Mesendoderm (in vitro differentiated cells): Measurements from ENCODE around the gene DENND4A.
"Not testable (repeated sequence)": the region's sequence is repeated elsewhere in the genome, so short reads cannot be mapped to it uniquely, and the experiment has no call there.

Experiments used
- DNase-seq: peaks from one replicate; pipeline ENCODE4 v3.0.0; 2013
- H2AK5ac ChIP-seq: 2 replicates; pipeline ENCODE4 v1.6.1; 2013; ENCODE audit warnings: low read length, inconsistent platforms
- H2BK120ac ChIP-seq: 2 replicates; pipeline ENCODE4 v1.6.1; 2013; ENCODE audit warnings: low read depth, mild to moderate bottlenecking, low read length, moderate library complexity, mixed read lengths
- H2BK15ac ChIP-seq: replicated peaks from 2 replicates; pipeline ENCODE4 v1.6.1; 2013; ENCODE audit warnings: low read depth, mild to moderate bottlenecking, moderate library complexity
- H2BK5ac ChIP-seq: 2 replicates; pipeline ENCODE4 v1.6.1; 2013; ENCODE audit warnings: low read length, inconsistent platforms
- H3K18ac ChIP-seq: 2 replicates; pipeline ENCODE4 v1.6.1; 2013; ENCODE audit warnings: mild to moderate bottlenecking, low read length, mixed read lengths
- H3K23ac ChIP-seq: one replicate; pipeline ENCODE4 v1.6.1; 2013; ENCODE audit warnings: low read length
- H3K27ac ChIP-seq: 2 replicates; pipeline ENCODE4 v1.5.1; 2013; ENCODE audit warnings: low read depth, mild to moderate bottlenecking, inconsistent platforms, low read length, moderate library complexity
- H3K27me3 ChIP-seq: 2 replicates; pipeline ENCODE4 v1.6.1; 2013; ENCODE audit warnings: low read length, control low read depth, mild to moderate bottlenecking, inconsistent platforms; ENCODE audit not compliant: insufficient read depth, poor library complexity
- H3K36me3 ChIP-seq: 2 replicates; pipeline ENCODE4 v1.6.1; 2013; ENCODE audit warnings: low read length, inconsistent platforms; ENCODE audit not compliant: control insufficient read depth, insufficient read depth
- H3K4ac ChIP-seq: one replicate; pipeline ENCODE4 v1.6.1; 2013; ENCODE audit warnings: low read depth, mild to moderate bottlenecking, low read length, moderate library complexity
- H3K4me1 ChIP-seq: 2 replicates; pipeline ENCODE4 v1.6.1; 2013; ENCODE audit warnings: low read depth, low read length, inconsistent platforms; ENCODE audit not compliant: control insufficient read depth
- H3K4me2 ChIP-seq: 2 replicates; pipeline ENCODE4 v1.6.1; 2013; ENCODE audit warnings: low read length
- H3K4me3 ChIP-seq: 2 replicates; pipeline ENCODE4 v1.5.1; 2013; ENCODE audit warnings: mild to moderate bottlenecking, low read length
- H3K56ac ChIP-seq: one replicate; pipeline ENCODE4 v1.6.1; 2013; ENCODE audit warnings: low read length
- H3K79me1 ChIP-seq: 2 replicates; pipeline ENCODE4 v1.6.1; 2013; ENCODE audit warnings: low read length, inconsistent platforms
- H3K79me2 ChIP-seq: 2 replicates; pipeline ENCODE4 v1.6.1; 2013; ENCODE audit warnings: mild to moderate bottlenecking, low read length; ENCODE audit not compliant: control insufficient read depth, insufficient read depth
- H3K9ac ChIP-seq: 2 replicates; pipeline ENCODE4 v1.6.1; 2013; ENCODE audit warnings: low read length, inconsistent platforms
- H4K5ac ChIP-seq: one replicate; pipeline ENCODE4 v1.6.1; 2013; ENCODE audit warnings: low read length
- H4K8ac ChIP-seq: one replicate; pipeline ENCODE4 v1.6.1; 2013; ENCODE audit warnings: low read depth, mild to moderate bottlenecking, control low read depth, low read length, moderate library complexity
- WGBS: extraction: QIAGEN DNeasy Blood & Tissue Kit; methylation state at CpG from one replicate; pipeline ENCODE4 v1.1.7; 2013; ENCODE audit warnings: low lambda C conversion rate, missing lambda C conversion rate; ENCODE audit not compliant: insufficient coverage; ENCODE audit errors: extremely low coverage; 5-methylcytosine and 5-hydroxymethylcytosine counted together

Gene DENND4A

DNA sequence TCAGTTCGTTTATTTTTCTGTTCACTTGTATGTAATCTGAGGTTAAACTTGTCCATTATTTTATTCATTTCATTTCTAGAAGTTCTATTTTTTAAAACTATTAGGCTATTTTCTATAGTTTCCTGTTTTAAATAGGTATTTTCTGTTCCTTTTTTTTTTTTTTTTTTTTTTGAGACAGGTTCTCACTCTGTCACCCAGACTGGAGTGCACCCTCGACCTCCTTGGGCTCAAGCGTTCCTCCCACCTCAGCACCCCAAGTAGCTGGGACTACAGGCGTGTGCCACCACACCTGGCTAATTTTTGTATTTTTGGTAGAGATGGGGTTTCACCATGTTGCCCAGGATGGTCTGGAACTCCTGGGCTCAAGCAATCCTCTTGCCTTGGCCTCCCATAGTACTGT, 22.2 kb upstream of the DENND4A start:
- not testable (repeated sequence) for H3K4me3 ChIP-seq, H3K56ac ChIP-seq, H3K4me2 ChIP-seq, H2AK5ac ChIP-seq, H4K5ac ChIP-seq, H3K36me3 ChIP-seq, H3K23ac ChIP-seq, H3K79me1 ChIP-seq, H2BK120ac ChIP-seq, H3K9ac ChIP-seq, H3K4me1 ChIP-seq, H3K18ac ChIP-seq, H3K79me2 ChIP-seq, H2BK15ac ChIP-seq, H2BK5ac ChIP-seq, H4K8ac ChIP-seq, H3K4ac ChIP-seq, H3K27ac ChIP-seq, H3K27me3 ChIP-seq, DNase-seq
- WGBS, result no CpG with 5 or more reads among the region's 4 CpGs

DNA sequence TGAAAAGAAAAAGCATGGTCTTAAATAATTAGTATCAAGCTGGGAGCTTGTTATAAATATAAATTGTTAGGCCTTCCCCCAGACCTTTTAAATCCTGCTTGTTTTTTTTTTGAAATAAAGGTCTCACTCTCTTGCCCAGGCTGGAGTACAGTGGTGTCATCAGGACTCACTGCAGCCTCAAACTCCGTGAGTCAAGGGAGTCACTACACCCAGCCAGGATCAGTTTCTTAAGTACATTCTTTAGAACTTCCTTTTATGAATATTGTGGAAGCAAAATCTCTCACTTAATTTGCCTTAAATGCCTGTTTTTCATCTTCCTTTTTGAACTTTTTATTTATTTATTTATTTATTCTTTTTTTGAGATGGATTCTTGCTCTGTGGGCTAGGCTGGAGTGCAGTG, 20.8 kb upstream of the DENND4A start:
- no peak overlapping the region for H4K5ac ChIP-seq
- H3K23ac ChIP-seq, result no peak overlapping the region
- H2BK15ac ChIP-seq, result no peak overlapping the region
- no peak overlapping the region for H3K18ac ChIP-seq
- no peak for DNase-seq
- no peaks in the 10 kb centered on the region for H3K27me3 ChIP-seq
- H3K4me2 ChIP-seq, result no peak overlapping the region
- no peak overlapping the region for H2BK120ac ChIP-seq
- no peak overlapping the region for H3K4ac ChIP-seq
- no peak overlapping the region for H3K9ac ChIP-seq
- no peaks in the 10 kb centered on the region for H3K79me2 ChIP-seq
- no peaks in the 10 kb centered on the region for H3K36me3 ChIP-seq
- H3K27ac ChIP-seq, result no peak overlapping the region
- H3K4me3 ChIP-seq, result no peak overlapping the region
- no peak overlapping the region for H4K8ac ChIP-seq
- no peak overlapping the region for H3K56ac ChIP-seq
- H2BK5ac ChIP-seq, result no peak overlapping the region
- no peaks in the 10 kb centered on the region for H3K79me1 ChIP-seq
- WGBS, result no CpG with 5 or more reads among the region's 1 CpG
- H2AK5ac ChIP-seq, result no peak overlapping the region
- H3K4me1 ChIP-seq, result no peaks in the 10 kb centered on the region

DNA sequence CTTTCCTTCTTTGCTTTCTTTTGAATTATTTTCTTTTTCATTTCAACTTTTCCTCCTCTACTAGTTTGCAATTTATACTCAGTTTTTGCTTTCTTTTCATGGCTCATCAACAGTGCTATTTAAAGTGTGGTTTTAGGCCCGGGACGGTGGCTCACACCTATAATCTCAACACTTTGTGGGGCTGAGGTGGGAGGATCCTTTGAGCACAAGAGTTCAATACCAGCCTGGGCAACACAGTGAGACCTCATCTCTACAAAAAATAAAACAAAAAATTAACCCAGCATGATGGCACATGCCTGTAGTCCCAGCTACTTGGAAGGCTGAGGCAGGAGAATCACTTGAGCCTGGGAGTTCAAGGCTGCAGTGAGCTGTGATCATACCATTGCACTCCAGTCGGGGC, 20.4 kb upstream of the DENND4A start:
- H3K79me1 ChIP-seq, result no peaks in the 10 kb centered on the region
- no peak overlapping the region for H2AK5ac ChIP-seq
- no peak overlapping the region for H2BK120ac ChIP-seq
- H3K27me3 ChIP-seq, result no peaks in the 10 kb centered on the region
- no peak for DNase-seq
- no peak overlapping the region for H2BK15ac ChIP-seq
- no peak overlapping the region for H3K4me3 ChIP-seq
- no peak overlapping the region for H3K27ac ChIP-seq
- no peaks in the 10 kb centered on the region for H3K4me1 ChIP-seq
- no peak overlapping the region for H2BK5ac ChIP-seq
- H3K79me2 ChIP-seq, result no peaks in the 10 kb centered on the region
- no peak overlapping the region for H4K5ac ChIP-seq
- H3K56ac ChIP-seq, result no peak overlapping the region
- no peak overlapping the region for H3K4ac ChIP-seq
- H3K9ac ChIP-seq, result no peak overlapping the region
- no peak overlapping the region for H3K23ac ChIP-seq
- no peaks in the 10 kb centered on the region for H3K36me3 ChIP-seq
- no CpG with 5 or more reads among the region's 3 CpGs for WGBS
- no peak overlapping the region for H3K4me2 ChIP-seq
- H4K8ac ChIP-seq, result no peak overlapping the region
- no peak overlapping the region for H3K18ac ChIP-seq

DNA sequence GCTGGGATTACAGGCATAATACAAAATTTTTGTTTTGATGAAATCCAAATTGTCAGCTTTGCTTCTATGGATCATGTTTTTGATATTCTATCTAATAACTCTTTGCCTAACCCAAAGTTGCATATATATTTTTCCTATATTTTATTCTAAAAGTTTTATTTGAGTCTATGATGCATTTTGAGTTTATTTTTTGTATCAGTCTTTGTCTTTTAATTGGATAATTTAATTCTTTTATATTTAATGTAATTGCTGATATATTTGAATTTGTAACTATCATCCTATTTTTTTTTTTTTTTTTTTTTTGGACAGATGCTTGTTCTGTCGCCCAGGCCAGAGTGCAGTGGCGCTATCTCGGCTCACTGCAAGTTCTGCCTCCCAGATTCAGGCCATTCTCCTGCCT, 19.7 kb upstream of the DENND4A start:
- Histone ChIP-seq H2BK5ac (no peak overlapping the region), H3K9ac (no peak overlapping the region), H3K4me2 (no peak overlapping the region), H3K36me3 (no peaks in the 10 kb centered on the region), H3K4me3 (no peak overlapping the region), H3K23ac (no peak overlapping the region), H2BK120ac (no peak overlapping the region), H3K27me3 (no peaks in the 10 kb centered on the region), H2AK5ac (no peak overlapping the region), H3K4ac (no peak overlapping the region), H3K79me1 (no peaks in the 10 kb centered on the region), H3K56ac (no peak overlapping the region), H3K4me1 (no peaks in the 10 kb centered on the region), H4K8ac (no peak overlapping the region), H3K27ac (no peak overlapping the region), H3K18ac (no peak overlapping the region), H4K5ac (no peak overlapping the region), H2BK15ac (no peak overlapping the region), H3K79me2 (no peaks in the 10 kb centered on the region)
- no peak for DNase-seq
- no CpG with 5 or more reads among the region's 3 CpGs for WGBS

DNA sequence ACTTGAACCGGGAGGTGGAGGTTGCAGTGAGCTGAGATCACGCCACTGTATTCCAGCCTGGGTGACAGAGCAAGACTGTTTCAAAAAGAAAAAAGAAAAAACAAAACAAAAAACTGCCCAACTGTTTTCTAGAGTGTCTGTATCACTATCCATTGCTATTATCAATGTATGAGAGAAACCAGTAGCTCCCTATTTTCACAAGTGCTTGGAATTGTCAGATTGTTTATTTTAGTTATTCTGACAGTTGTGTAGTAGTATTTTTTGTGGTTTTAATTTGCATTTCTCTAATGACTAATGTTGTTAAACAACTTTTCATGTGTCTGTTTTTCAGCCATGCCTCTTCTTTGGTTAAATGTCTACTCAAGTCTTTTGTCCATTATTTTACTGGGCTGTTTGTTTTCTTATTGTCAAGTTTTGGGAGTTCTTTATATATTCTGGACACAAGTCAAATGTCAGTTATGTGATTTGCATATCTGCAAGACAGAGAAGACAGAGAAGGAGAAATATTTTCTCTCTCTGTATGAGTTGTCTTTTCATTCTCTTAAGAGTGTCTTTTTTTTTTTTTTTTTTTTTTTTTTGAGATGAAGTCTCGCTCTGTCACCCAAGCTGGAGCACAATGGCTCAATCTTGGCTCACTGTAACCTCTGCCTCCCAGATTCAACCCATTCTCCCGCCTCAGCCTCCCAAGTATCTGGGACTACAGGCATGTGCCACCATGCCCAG, 19.1 kb upstream of the DENND4A start:
- not testable (repeated sequence) for DNase-seq, H3K4me2 ChIP-seq, H3K27ac ChIP-seq, H3K9ac ChIP-seq, H2BK15ac ChIP-seq, H2BK5ac ChIP-seq, H3K4me3 ChIP-seq, H3K27me3 ChIP-seq, H2BK120ac ChIP-seq, H3K4ac ChIP-seq, H3K79me2 ChIP-seq, H3K56ac ChIP-seq, H3K18ac ChIP-seq, H3K36me3 ChIP-seq, H2AK5ac ChIP-seq, H4K8ac ChIP-seq, H3K79me1 ChIP-seq, H4K5ac ChIP-seq, H3K4me1 ChIP-seq, H3K23ac ChIP-seq
- WGBS, result no CpG with 5 or more reads among the region's 4 CpGs

DNA sequence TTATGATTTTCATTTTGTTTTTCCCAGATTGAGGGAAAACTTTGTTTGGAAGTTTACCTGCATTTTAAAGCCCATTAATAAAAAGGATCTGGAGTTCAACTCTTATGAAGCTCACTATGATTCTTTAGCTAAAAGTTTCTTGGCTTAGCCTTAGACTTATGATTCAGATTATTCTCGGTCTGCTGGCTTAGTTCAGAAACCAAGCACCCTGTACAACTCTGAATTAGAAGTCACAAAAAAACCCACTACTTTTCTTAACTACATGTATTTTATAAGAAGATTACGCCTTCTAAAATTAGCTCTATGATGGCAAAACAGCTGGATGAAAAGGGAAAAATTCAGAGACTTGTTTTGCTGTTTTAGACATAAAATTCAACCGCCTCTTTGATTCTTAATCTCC, 14.3 kb upstream of the DENND4A start:
- Histone ChIP-seq H3K56ac (no peak overlapping the region), H3K9ac (no peak overlapping the region), H3K18ac (no peak overlapping the region), H3K4me3 (no peak overlapping the region), H3K4ac (no peak overlapping the region), H3K4me2 (no peak overlapping the region), H2AK5ac (no peak overlapping the region), H4K5ac (no peak overlapping the region), H3K36me3 (no peaks in the 10 kb centered on the region), H3K27me3 (no peaks in the 10 kb centered on the region), H3K23ac (no peak overlapping the region), H2BK15ac (no peak overlapping the region), H2BK5ac (no peak overlapping the region), H3K27ac (no peak overlapping the region), H3K4me1 (no peaks in the 10 kb centered on the region), H3K79me2 (no peaks in the 10 kb centered on the region), H2BK120ac (no peak overlapping the region), H3K79me1 (no peaks in the 10 kb centered on the region), H4K8ac (no peak overlapping the region)
- WGBS, result no CpG with 5 or more reads among the region's 3 CpGs
- DNase-seq, result no peak
